Activated T-helper 1 cell treated with anti-CD3 and anti-CD28 coated beads, Interleukin-2, amount 50 U/mL, for 16 hours (primary cell): ENCODE measurements around the gene PSMG4.

Experiments
- DNase-seq, 2 donors: peaks; one replicate each; pipeline ENCODE4 v3.0.0-alpha.2; 2020; ENCODE audit warnings: low read depth in 1 of 2, low spot score in 1 of 2

Gene PSMG4

GRCh38 chr6:3273707-3274521 is 15.2 kb downstream of the PSMG4 start:
- DNase-seq: no peak

- DNase-seq: no peak
Measured at GRCh38 chr6:3276174-3277167, 17.7 kb downstream of the PSMG4 start.

- no peak for DNase-seq
Measured at GRCh38 chr6:3277251-3277650, 18.5 kb downstream of the PSMG4 start.

- no peak for DNase-seq
Measured at GRCh38 chr6:3277851-3278416, 19.2 kb downstream of the PSMG4 start.

GRCh38 chr6:3278691-3279090 is 19.9 kb downstream of the PSMG4 start:
- DNase-seq: no peak

GRCh38 chr6:3280091-3280490 is 21.3 kb downstream of the PSMG4 start:
- no peak for DNase-seq

GRCh38 chr6:3280866-3281465 is 22.2 kb downstream of the PSMG4 start:
- no peak for DNase-seq

GRCh38 chr6:3281631-3282475 is 23.1 kb downstream of the PSMG4 start:
- no peak for DNase-seq

GRCh38 chr6:3282476-3283236 is 23.9 kb downstream of the PSMG4 start:
- no peak for DNase-seq

- DNase-seq: no peak
Measured at GRCh38 chr6:3283241-3283640, 24.5 kb downstream of the PSMG4 start.

- DNase-seq: no peak
Measured at GRCh38 chr6:3283641-3284435, 25.1 kb downstream of the PSMG4 start.

GRCh38 chr6:3284436-3284876 is 25.7 kb downstream of the PSMG4 start:
- no peak for DNase-seq

GRCh38 chr6:3285049-3285639 is 26.4 kb downstream of the PSMG4 start:
- DNase-seq: no peak

- DNase-seq: no peak
Measured at GRCh38 chr6:3285732-3286131, 27.0 kb downstream of the PSMG4 start.

- DNase-seq: no peak
Measured at GRCh38 chr6:3286641-3287171, 28.0 kb downstream of the PSMG4 start.

- DNase-seq: no peak
Measured at GRCh38 chr6:3287308-3287707, 28.6 kb downstream of the PSMG4 start.

GRCh38 chr6:3287976-3288707 is 29.4 kb downstream of the PSMG4 start:
- no peak for DNase-seq
